HG03280 (cell line): ENCODE measurements around the gene PFAS.
"Not testable (repeated sequence)": the region's sequence is repeated elsewhere in the genome, so short reads cannot be mapped to it uniquely, and the experiment has no call there.

Experiments
- ATAC-seq: cut with Tn5 transposase; IDR thresholded peaks from one replicate; pipeline ENCODE4 v1.9.1; 2021; ENCODE audit warnings: mild to moderate bottlenecking, moderate library complexity; ENCODE audit not compliant: unreplicated experiment

The PFAS gene

GRCh38 chr17:8225813-8226535, 23.1 kb upstream of the PFAS start:
- ATAC-seq: no peak

GRCh38 chr17:8226536-8227237, 22.4 kb upstream of the PFAS start:
- ATAC-seq: no peak

GRCh38 chr17:8227238-8227581, 21.9 kb upstream of the PFAS start:
- ATAC-seq: no peak

- no peak for ATAC-seq
Measured at GRCh38 chr17:8231701-8232100, 17.4 kb upstream of the PFAS start.

- ATAC-seq: no peak
Measured at GRCh38 chr17:8234361-8235270, 14.5 kb upstream of the PFAS start.

GRCh38 chr17:8235676-8236075, 13.4 kb upstream of the PFAS start:
- no peak for ATAC-seq

GRCh38 chr17:8237175-8237574, 11.9 kb upstream of the PFAS start:
- ATAC-seq: no peak

GRCh38 chr17:8237886-8238285, 11.2 kb upstream of the PFAS start:
- no peak for ATAC-seq

- ATAC-seq: no peak
Measured at GRCh38 chr17:8243827-8244226, 5.3 kb upstream of the PFAS start.

- no peak for ATAC-seq
Measured at GRCh38 chr17:8244768-8245167, 4.3 kb upstream of the PFAS start.

- no peak for ATAC-seq
Measured at GRCh38 chr17:8249621-8250500, 772 bp downstream of the PFAS start.

- ATAC-seq: not testable (repeated sequence)
Measured at GRCh38 chr17:8251411-8251810, 2.3 kb downstream of the PFAS start.

GRCh38 chr17:8253801-8254200, 4.7 kb downstream of the PFAS start:
- ATAC-seq: no peak

- no peak for ATAC-seq
Measured at GRCh38 chr17:8254881-8255280, 5.8 kb downstream of the PFAS start.

GRCh38 chr17:8255499-8255898, 6.4 kb downstream of the PFAS start:
- ATAC-seq: no peak

- no peak for ATAC-seq
Measured at GRCh38 chr17:8256291-8256690, 7.2 kb downstream of the PFAS start.

GRCh38 chr17:8256691-8257090, 7.6 kb downstream of the PFAS start:
- no peak for ATAC-seq

- no peak for ATAC-seq
Measured at GRCh38 chr17:8257801-8258200, 8.7 kb downstream of the PFAS start.

GRCh38 chr17:8264320-8264719, 15.2 kb downstream of the PFAS start:
- ATAC-seq: no peak

GRCh38 chr17:8264836-8265542, 15.9 kb downstream of the PFAS start:
- ATAC-seq: no peak
